Cardiac ventricle fibroblast (primary cell): Measurements from ENCODE around the gene ADORA2B. TPM values are rescaled to one million over a fixed set of nuclear protein-coding genes. Genes with fewer than 3 reads are reported as not detected.

Source experiments
- total RNA-seq: library from RNA; depleted of rRNA; stranded (reverse); fragments of >200 nt; gene quantifications from 2 replicates; pipeline ENCODE4 v1.2.3, GENCODE V29; 2015

ADORA2B gene
- 37.8 and 39.8 TPM in 2 replicates for total RNA-seq

GRCh38 chr17:15944759-15945526 is at the start of gene ADORA2B:
ADORA2B (plus strand) TSS chr17:15945130; CDS start chr17:15945249, 119 bp downstream.

DNA sequence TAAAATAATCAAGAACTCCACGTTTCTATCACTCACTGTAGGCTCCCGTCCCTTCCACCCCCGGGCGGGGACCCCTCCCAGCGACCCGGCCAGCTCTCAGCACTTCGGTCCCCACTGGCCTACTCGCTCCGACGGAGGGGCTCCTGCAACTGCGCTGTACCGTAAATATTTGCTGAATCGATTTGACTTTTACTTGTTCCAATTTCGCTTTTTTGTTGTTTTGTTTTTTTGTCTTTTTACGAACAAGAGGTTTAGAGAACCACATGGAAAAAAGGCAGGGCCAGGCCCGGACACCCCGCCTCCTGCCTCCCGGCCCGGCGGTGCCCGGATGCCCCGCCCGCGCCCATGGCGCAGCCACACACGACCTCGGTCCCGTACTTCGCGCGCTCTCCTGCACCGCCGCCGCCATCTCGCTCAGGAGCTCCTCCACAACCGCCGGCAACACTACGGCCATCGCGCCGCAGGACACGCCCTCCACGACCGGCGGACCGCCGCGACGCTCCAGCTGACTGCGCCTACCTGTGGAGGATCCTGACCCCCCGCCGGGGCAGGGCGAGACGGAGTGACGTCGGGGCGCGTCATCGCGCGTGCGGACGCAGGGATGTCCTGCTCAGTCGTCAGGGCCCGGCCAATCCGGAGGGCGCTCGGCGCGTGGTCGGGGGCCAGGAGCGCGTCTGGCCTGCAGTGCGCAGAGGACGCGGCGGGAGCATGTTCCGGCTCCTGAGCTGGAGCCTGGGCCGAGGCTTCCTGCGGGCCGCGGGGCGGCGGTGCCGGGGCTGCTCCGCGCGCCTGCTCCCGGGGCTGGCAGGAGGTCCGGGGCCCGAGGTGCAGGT is 54.4 kb downstream of the ADORA2B start, which contains the start of the genes TTC19 and ZSWIM7:
Gene TTC19 (plus strand): TSS at position 684 of the 833 bp plus-strand sequence. CDS start 25 bp downstream, at position 709.
Gene ZSWIM7 (minus strand): TSS at position 564 of the 833 bp plus-strand sequence. CDS start 110 bp downstream, at position 454.

Other genes with a start within 250 kb of the ADORA2B start
- gene ZNF286A, start 245.4 kb upstream of the ADORA2B start, total RNA-seq = 18.5 and 51.4 TPM in 2 replicates
- not detected in 2 replicates for gene TBC1D26, start 212.8 kb upstream of the ADORA2B start, total RNA-seq
- gene ZSWIM7, start 54.6 kb downstream of the ADORA2B start, total RNA-seq = 9.6 and 14.3 TPM in 2 replicates
- 34.6 and 38.2 TPM in 2 replicates for gene TTC19, start 54.7 kb downstream of the ADORA2B start, total RNA-seq